GM21619 (cell line): ENCODE data around the gene UQCR11.

Source experiments
- ATAC-seq: cut with Tn5 transposase; IDR thresholded peaks from one replicate; pipeline ENCODE4 v1.9.1; 2021; ENCODE audit not compliant: unreplicated experiment

The UQCR11 gene

GRCh38 chr19:1618157-1619093 is 13.2 kb upstream of the UQCR11 start:
- no peak for ATAC-seq

DNA sequence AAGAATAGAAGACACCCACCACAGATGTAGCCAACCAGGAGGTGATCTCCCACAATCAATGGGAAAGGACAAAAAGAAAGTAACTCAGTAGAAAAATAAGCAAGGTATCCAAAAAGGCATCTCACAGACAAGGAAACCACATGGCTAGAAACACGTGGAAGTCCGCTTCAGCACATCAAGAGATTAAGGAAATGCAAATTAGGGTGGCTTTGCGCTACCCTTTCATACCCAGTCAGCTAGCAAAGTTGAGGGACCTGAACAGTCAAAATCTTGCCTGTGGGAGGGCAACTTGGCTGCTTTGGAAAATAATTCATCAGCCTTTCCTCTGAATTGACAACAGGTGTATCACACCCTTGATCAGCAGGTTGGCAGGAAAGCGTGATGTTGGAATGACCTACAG is 11.6 kb upstream of the UQCR11 start:
- ATAC-seq = no peak

DNA sequence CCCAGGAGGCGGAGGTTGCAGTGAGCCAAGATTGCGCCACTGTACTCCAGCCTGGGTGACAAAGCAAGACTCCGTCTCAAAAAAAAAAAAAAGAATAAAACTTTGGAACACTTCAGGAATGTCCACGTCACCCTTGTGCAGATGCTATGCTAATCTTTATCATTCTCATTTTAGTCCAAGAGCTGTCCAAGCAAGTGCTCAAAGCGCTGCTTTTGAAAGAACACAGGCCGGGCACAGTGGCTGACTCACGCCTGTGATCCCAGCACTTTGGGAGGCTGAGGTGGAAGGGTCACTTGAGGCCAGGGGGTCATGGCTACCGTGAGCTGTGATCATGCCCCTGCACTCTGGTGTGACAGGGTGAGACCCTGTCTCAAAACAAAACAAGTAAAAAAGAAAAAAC is 11.1 kb upstream of the UQCR11 start:
- ATAC-seq = no peak

- no peak for ATAC-seq
Observed at GRCh38 chr19:1615156-1615765, 10.0 kb upstream of the UQCR11 start.

DNA sequence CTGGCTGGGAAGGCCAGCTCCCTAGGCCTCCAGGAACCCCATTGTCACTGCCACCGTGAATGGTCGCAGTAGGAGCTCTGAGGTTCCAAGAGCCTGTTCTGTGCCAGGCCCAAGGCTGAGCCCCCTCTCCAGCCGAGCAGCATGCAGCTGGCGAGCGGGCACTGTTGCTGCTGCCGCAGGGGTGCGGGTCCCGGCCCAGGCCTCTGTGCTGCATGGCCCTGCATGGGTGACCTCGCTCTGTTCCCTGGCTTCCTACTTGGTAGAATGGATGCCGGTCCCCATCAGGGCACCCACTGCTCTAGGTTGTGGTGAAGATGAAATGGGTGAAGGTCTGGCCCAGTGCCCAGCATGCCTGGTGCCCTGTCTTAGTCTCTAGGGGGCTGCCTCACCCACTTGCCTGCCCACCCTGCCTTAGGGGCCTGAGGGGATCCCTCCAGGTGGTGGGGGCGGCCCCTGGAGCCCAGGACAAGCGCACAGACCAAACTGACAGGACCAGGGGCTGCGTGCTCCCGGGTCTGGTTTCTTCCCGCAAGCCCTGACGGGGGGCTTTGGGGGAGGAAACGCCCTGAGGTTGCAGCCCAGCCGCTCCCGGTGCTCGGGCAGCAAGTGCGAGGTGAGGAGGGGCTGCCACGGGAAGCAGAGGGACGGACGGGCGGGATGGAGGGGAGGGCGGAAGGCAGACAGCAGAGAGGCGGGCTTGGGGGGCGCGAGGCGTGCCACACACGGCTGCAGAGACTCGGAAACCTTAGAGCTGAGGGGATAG is 8.7 kb upstream of the UQCR11 start:
- no peak for ATAC-seq

DNA sequence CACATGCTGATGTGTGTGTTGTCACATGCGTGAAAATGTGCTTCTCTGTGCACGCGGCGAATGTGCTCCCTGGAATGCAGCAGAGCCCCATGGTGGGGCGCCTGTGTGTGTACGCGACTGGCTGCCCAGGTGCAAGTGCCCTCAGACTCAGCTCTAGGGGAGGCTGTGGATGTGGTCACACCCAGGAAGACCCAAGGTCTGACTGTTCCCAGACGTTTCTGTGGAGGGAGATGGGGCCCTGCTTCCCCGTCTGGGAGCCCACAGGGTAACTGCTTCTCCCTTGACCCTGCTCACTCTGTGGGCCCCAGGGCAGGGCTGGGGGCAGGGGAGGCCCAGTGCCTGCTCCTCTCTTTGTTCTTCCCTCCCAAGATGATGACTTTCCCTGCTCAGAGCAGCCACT is 7.9 kb upstream of the UQCR11 start:
- ATAC-seq = no peak

DNA sequence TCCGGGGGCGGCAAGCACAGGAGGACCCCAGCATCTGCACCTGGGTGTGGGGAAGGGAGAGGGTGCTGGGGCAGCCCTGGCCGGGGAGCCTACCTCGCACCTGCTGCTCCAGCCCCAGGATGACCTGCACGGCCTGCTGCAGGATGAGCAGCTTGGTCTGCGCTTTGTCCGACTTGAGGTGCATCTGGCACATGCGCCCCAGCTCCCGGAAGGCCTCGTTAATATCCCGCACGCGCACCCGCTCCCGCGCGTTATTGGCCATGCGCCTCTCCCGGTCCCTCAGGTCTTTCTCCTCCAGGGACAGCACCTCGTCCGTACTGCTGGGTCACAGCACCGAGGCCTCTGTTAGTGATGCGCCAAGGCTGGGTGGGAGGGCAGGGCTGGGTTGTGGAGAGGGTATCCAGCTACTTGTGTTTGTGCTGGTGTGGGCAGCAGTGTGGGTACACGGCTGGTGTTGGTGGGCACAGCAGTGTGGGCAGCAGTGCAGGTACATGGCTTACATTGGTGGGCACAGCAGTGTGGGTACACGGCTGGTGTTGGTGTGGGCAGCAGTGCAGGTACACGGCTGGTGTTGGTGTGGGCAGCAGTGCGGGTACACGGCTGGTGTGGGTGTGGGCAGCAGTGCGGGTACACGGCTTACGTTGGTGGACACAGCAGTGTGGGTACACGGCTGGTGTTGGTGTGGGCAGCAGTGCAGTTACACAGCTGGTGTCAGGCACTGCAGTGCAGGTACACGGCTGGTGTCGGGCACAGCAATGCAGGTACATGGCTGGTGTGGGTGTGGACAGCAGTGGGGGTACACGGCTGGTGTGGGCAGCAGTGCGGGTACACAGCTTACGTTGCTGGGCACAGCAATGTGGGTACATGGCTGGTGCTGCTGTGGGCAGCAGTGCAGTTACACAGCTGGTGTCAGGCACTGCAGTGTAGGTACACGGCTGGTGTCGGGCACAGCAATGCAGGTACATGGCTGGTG is 7.1 kb upstream of the UQCR11 start:
- no peak for ATAC-seq

GRCh38 chr19:1611353-1611752 is 6.1 kb upstream of the UQCR11 start:
- no peak for ATAC-seq

GRCh38 chr19:1610579-1610978 is 5.3 kb upstream of the UQCR11 start:
- no peak for ATAC-seq

GRCh38 chr19:1609680-1610474 is 4.6 kb upstream of the UQCR11 start:
- ATAC-seq = no peak

DNA sequence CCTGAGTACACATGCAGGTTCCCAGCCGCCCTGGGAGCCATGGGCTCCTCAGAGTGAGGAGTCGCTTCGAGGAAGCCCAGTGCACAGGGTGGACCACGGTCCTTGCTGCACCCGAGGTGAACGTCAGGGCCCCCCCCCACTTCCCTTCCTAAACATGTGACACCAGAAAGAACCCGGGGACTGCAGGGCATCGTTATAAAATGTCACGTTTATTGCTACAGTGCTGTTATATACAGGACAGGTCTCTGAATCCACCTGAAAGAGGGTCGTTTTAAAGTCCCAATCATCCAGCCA is 3.8 kb upstream of the UQCR11 start:
- no peak for ATAC-seq

- no peak for ATAC-seq
Observed at GRCh38 chr19:1608359-1609102, 3.3 kb upstream of the UQCR11 start.

GRCh38 chr19:1606138-1606651 is 933 bp upstream of the UQCR11 start:
- ATAC-seq = no peak

DNA sequence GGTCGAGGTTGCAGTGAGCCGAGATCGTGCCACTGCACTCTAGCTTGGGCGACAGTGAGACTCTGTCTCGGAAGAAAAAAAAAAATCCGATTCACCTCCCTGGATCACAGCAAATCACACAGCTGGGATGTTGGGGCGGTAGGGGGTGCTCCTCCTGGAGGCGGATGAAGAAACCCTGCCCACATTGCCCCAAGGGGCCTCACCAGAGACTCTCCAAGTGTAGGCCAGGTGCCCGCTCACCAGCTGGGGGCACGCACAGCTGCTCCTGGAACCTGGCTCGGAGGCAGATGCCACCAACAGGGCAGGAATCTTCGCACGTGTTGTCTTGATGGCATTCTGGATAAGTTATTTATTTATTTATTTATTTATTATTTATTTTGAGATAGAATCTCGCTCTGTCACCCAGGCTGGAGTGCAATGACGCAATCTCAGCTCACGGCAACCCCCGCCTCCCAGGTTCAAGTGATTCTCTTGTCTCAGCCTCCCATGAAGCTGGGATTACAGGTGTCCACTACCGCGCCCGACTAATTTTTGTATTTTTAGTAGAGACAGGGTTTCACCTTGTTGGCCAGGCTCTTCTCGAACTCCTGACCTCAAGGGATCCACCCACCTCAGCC is 3.1 kb downstream of the UQCR11 start:
- no peak for ATAC-seq

DNA sequence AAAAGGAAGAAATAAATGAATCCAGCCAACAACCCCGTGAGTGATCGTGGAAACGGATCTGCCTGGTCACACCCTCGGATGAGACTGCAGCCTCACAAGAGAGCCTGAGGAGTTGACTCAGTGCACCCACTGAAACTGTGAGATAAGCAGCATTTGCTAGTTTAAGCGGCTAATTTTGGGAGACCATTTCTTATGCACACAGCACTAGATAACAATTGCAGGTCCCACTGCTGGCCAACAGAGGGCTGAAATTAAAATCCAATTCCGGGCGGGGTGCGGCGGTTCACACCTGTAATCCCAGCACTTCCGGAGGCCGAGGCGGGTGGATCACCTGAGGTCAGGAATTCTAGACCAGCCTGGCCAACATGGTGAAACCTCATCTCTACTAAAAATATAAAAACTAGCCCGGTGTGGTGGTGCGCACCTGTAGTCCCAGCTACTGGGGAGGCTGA is 3.6 kb downstream of the UQCR11 start:
- ATAC-seq = no peak

GRCh38 chr19:1599460-1599846 is 5.8 kb downstream of the UQCR11 start:
- ATAC-seq = no peak

- ATAC-seq = no peak
Observed at GRCh38 chr19:1598777-1599459, 6.3 kb downstream of the UQCR11 start.

DNA sequence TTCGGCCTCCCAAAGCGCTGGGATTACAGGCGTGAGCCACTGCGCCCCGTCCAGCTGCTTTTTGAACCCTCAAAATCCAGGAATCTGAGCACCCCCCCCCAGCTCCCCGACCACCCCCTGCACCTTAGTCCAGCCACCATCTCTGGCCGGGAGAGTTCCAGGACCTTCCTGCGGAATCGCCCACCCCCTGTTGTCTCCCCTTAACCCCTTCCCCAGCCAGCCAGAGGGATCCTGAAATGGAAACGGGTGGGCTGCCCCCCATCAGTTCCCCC is 11.8 kb downstream of the UQCR11 start:
- ATAC-seq = no peak
